GM21515 (cell line): ENCODE results near the gene IGIP.
A peak's percentile ranks its signal among the peaks of the same experiment; 100 is the strongest.

Experiments
- ATAC-seq: cut with Tn5 transposase; IDR thresholded peaks from one replicate; pipeline ENCODE4 v1.9.1; 2021; ENCODE audit not compliant: unreplicated experiment

Gene IGIP

DNA sequence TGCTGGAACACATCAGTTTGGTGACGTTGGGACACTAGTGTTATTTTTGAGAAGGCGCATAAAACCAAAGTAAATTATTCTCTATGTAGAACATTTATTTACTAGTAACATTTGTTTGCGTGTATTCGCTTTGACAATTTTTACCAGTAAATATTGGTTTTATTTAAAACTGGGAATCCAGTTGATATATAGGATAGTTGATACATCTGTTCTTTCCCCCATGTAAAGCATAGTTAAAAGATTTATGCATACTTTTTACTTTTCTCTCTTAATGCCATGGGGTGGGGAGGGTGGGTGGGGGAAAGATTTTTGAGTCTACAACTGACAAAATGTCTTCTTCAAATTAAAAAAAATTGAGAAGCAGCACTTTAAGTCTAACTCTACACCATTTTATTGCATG, at the start of gene IGIP:
TSS of gene IGIP (plus strand) at position 301 of the 400 bp plus-strand sequence. CDS start 2,540 bp downstream, outside the sequence.
- no peak for ATAC-seq

DNA sequence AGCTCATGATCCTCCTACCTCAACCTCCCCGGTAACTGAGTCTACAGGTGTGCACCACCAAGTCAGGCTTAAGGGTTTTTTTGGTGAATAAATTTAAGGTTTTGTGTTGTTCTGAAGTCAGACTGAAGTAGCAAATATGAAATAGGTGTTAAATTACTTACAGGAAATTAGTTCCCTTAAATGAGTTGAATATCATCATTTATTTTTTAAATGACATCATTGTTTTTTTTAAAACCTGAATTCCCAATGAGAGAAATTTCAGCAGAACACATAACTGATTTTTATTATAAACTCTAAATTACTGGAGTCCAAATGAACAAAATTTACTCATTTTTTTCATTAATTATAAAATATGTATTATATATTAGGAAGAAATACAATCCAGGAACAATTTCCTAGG, 49.6 kb upstream of the IGIP start:
- ATAC-seq = no peak

DNA sequence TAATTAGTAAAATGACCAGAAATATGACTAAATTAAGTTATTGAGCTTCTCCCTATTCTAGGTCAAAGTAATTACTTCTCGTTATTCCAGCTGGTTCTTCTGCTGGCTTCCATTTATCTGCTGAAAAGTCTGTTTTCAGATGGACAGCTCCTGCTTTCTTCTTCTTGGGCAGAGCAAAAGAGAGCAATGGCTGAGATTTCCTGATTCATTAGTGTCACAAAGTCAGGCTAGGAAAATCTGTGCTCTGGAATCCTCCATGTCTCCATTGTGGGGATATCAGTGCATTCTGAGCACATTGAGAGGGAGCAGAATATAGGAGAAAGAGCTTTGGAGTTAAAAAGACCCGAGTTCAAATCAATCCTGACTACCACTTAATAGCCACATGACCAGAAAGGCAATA, 48.9 kb upstream of the IGIP start:
- no peak for ATAC-seq

DNA sequence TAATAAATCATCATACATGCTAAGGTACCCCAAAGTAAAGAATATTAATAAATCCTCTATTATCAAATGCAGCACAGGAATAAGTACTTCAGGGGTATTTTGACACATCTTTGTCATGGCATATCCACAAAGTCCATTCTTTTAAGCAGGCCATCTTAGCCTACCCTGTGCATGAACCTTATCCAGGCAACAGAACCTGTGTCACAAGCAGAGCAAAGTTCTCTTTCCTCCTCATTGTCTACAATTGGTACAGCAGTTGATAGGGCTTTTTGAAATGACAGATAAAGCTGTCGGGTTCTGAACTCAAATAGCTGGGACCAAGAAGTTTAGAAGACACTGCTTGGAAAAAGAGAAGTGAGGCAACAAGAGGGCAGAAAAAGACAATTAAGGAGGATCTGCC, 42.6 kb upstream of the IGIP start:
- no peak for ATAC-seq

DNA sequence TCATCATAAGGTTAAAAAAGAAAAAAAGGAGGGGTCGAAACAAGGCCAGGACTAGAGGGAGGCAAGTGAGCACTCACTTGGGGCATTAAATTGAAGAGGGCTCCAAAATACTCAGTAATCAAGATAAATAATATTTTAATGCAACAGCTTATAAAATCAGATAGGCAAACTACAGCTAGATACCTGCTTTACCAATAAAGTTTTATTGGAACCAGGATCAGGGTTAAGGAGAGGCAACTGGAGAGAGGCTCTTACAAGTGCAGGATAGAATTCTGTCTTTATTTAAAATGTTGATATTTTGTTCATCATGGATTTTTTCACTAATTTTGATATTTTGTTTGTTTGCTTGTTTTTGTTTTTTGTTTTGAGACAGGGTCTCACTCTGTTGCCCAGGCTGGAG, 42.1 kb upstream of the IGIP start:
- no peak for ATAC-seq

DNA sequence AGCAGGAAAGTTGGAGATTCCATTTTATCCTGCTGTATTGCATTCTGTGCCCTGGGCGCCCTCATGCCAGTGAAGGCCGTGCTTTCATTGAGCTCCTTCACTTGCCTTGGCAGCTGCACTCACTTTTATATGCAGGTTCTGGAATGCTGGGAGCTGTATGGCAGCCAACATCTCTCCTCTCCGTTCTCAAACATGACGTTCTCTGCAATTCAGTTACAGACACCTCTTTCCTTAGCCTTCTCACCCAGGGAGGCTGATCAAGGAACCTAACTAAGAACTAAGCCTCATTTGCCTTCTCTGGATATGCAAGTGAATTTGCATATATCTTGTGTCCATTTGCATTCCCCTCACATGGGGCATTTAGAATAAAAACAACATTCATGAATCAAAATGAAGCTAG, 41.2 kb upstream of the IGIP start:
- ATAC-seq = no peak

DNA sequence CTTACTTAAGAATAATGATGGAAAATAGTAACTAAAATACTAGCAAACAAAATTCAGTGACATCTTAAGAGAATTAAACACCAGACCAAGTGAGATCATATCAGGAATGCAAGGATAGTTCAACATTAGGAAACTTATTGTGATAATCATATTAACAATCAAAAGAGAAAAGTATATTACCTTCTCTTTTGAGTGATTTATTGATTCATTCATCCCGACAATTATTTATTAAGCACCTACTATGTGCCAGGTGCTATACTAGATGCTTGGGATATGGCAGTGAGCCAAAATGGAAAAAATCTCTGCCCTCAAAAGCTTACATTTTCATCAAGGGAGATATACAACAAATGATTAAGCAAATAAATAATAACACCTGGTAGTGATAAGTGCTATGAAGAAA, 35.5 kb upstream of the IGIP start:
- ATAC-seq = no peak

DNA sequence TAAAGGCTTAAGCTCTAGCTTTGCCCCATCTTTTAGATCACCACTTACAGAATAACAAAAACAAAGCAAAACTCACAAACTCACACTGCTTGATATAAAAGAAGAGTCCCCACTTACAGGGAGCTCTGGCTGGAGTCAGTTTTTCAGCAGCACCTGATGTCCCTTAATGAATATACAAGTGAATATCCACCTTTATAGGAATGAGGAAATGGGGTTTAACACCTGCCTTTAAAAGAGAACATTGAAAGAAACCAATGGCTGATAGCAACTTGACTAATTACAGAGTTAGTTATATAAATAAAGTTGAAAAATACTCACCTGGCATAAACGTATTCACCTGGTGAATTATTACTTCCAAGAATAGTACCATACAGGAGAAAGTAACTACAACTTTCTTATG, 32.6 kb upstream of the IGIP start:
- ATAC-seq = no peak

DNA sequence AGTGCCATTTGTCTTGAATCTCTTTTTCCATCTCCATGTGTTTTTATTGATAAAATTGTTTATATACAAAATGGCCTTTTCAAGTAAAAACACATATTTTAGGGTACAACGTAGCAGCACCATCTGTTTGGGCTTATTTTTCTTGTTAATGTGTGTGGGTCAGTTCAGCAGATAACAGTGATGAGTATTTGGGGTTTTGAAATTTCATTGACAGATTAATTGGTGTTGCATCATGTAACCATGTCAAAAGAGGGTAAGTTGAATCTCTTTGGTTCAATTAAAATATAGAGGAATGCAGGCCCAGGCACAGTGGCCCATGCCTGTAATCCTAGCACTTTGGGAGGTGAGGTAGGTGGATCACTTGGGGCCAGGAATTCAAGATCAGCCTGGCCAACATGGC, 31.9 kb upstream of the IGIP start:
- no peak for ATAC-seq

DNA sequence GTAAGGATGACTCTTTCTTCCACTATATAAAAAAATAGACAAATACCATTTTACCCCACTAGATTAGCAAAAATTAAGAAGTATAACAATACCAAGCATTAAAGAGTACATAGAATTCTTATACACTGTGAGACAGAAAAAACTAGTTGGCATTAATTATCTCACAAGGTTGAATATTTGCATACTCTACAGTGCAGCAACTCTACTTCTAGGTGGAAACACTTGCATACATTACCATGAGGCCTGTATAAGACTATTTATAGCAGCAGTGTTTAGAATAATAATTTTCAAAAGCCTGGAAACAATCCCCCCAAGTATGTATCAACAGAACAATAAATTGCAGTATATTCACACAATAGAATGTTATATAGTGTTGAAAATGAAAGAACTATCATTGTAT, 30.8 kb upstream of the IGIP start:
- no peak for ATAC-seq

DNA sequence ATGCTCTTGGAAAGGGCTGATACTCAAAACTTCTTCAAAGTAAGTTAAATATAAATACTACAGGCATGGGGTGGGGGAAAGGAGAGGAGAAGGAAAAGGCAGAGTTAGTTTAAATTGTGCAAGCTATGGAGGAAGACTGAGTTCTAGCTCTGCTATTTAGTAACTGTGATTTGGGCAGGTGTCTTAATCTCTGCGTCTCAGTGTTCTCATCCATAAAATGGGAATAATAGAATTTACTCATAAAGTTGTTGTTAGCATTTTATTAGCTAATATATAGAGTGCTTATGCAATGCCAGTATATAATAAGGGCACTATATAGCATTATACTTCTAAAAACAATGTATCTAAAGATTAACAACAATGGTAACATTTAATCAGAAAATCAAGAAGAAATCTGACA, 24.6 kb upstream of the IGIP start:
- no peak for ATAC-seq

DNA sequence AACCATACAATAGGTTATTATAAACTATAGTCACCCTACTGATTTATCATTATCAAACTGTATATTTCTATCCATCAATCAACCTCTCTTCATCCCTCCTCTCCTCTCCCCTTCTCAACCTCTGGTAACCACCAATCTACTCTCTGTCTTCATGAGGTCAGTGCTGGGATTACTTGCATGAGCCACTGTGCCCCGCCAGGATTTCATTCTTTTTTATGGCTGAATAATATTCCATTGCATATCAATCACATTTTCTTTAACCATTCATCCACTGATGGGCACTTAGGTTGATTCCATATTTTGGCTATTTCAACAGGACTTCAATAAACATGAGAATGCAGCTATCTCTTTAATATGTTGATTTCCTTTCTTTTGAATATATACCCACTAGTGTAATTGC, 22.6 kb upstream of the IGIP start:
- ATAC-seq = no peak

DNA sequence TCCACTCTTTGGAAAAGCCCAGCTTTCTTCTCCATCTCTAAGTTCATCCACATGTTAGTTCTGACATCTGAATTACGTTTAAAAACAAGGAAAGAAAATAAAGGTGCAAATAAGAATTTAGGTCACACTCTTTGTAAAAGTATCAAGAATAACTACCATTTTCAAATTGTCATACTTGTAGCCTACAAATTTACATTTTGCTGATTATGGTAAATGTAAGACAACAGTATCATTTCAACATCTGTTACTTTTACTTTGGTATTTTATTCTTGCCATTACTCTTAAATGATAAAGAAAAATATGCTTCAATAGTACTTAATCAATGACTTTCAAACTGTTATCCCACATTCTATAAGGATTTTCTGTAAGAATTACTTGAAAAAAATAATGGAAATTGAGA, 21.6 kb upstream of the IGIP start:
- no peak for ATAC-seq

DNA sequence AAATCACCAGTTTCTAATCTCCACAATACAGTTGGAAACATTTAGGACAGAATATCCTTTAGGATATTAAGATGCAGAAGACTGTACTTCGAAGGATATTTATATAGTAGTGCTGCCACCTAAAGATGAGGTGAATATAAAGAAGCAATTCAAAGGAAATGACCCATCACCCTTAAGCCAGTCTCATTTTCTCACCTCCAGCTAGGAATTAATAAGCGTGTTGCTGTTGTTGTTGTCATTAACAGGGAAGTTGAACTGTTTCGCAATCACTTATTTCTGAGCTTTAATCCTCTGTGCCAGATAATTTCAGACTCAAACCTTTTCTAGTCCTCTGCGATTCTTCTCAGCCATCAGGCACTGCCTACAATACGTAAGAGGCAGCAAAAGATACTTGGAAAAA, 19.6 kb upstream of the IGIP start:
- ATAC-seq = no peak

DNA sequence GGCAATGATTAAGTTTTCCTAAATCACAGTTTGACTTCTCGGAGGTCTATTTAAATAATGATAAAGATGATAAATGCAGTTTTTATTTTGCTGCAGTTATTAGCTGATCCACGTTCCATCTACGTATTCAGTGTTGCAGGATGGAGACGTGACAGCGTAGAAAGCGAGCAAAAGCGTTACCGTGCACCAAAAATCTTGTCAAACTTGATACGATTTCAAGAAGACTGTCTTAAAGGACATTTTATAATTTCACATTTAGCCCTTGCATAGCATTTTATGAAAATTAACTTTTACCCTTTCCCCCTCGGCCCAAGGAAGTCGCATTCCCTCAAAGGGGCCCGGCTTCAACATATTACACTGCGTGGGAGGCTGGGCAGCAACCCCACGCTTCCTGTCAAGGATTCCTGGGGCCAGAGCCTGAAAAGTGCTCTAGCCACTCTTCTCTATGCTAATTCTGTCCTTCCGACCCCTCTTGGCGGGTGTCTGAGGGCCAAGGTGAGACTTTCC, 18.9 kb upstream of the IGIP start:
- ATAC-seq = no peak

DNA sequence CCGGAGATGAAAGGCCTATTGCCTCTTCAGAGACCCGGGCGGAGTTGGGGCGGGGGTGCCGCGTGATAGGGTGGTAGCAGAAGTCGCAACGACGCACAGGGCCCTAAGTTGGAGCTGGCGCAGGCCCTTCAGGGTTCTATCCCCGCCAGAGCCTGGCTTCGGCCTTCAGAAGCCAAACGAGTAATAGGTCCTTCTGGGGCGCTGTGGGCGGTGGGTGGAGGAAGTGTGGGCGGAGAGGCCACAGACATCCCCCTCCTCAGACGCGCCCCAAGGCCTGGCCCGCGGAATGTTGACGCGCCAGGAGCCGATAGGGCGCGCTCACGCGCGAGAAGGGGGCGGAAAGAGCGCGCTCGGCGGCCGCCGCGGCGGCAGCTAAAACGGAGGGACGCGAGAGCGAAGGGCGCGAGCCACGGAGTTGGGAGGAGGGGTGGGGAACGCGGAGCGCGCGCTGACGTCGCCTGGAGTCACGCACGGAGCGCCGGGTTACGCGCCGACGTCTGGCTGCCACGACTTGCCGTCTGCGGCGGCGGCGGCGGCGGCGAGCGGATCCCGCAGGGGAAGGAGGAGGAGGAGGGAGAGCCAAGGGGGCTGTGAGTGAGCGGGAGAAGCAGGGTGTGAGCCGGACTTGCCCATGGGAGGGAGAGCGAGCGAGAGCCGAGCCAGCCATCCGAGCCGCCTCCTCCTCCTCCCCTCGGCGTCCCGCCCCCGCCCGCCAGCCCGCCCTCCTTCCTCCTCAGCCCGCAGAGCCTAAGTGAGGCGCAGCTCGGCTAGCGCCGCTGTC, 18.2 kb upstream of the IGIP start:
- peak; percentile 87 for ATAC-seq

DNA sequence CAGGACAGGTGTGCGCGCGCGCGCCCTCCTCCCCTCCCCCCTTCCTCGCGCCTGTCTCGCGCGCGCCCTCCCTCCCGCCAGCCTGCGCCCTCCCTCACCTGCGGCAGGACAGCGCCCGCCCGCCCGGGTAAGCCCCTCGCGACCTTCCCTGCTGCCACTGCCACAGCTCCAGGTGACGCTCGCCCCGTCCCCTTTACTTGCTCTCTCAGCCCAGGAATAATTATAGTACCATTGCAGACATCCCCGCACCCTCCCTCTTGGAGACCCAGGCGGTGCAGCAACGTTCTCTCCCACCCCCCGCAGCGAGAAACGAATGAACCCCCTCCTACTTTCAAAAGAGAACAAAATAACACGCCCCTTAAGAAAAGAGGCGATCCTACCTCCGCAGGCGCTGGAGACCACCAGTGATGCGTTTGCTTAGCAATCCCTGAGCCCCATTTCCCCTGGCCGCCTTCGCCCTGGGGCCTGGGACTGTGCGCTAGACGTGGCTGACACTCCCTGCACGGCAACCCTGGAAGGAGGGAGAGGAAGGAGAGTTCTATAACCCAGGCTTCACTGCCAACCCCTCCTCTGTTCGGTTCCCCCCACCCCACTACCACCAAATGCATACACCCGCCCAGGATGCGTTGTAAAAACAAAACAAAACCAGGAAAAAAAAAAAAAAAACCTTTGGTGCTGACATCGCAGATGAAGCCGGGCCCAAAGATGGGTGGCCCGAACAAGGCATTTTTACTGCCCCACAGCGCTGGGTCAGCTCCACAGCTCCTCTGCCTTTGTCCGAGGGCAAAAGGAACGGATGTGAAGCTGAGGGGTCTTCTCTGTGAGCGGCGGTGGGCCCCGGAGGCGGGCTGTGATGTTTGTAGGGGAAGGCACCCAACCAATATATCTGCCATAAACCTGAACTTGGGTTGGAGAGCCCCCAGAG, 17.4 kb upstream of the IGIP start:
- no peak for ATAC-seq

DNA sequence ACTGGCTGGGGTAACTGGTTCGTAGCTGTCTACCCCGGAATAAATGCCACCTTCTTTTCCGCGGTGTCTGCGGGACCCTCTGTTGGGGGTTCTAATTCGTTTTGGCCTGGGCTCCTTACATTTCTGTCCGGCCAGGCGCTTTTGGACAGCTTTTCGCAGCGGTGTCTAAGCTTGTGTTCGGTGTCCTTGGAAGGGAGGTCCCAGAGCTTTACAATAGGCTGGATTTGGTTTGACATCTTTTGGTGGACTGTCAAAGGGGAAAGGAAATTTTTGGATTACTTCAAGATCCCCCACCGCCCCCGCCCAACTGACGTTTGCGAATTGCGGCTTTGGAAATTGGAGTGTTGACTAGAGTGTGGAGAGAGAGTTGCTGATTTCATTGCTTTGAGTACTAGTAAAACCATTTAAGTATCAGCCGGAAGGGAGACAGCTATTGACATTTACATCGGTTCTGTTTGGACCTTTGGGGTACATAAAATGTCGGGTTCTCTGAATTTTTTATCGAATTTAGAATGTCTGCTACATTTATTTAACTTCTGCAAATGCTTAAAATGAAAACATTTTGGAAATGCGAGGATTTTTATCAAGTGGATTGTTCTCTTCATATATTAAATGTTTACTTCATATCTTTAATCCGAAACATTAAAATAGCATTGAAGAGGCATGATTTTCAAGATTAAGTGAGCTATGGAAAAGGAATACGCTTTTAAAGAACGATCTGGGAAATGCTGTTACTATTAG, 16.5 kb upstream of the IGIP start:
- ATAC-seq = no peak

DNA sequence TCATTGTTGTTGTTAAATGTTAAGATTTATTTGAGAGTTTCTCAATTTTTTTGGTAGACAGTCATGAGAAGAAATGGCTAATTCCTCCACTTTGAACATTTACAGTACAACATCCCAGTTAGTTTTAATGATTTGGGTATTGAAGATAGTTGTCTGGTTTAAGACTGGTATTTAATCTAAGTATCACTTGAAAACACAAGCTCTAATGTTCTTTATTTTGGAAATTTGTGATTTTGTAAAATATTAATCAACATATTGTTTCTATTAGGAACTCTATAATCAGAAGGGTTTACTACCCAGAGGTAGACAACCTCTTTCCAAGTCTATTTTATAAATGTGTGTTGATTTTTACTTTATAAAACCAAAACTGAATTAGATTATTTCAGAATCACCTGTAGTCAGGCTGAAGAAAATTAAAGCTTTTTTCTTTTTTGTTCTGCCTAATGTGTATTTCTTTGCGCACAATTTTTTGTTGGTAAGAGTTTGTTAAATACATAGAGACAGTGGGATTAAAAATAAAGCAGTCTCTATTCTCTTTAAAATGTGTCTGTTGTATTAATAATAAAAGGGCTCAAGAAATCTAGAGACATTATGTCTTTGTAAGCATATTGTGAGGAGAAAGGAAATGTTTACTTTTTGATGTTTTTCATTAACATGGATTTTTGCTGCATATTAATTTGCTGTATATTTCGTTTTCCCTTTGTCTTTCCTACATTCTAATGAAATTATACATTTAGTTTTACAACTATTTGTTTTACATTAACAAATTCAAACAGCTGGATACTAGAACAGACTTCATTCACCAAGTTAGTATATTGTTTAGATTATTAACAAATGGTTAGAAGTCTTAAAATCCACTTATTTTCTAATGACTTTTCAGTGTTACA, 15.7 kb upstream of the IGIP start:
- no peak for ATAC-seq

DNA sequence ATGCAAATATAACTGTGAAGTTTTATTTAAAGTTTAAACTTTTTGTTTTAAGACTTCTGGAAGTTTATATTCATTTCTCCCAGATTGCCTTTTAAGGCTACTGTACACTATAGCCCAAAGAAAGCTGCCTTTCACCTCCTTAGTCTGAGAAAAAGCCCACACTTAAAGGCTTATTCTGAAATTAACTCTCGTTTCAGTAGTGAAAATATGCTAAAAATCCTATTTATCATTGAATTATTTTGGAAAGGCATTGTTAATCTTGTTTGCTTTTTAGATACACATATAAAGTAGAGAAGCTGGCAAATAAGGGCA, 15.1 kb upstream of the IGIP start:
- ATAC-seq = no peak
